ENCODE results near the gene MAP3K12. TPM values are rescaled to one million over a fixed set of nuclear protein-coding genes. Genes with fewer than 3 reads are reported as not detected.

Gene MAP3K12
- polyA plus RNA-seq, 1 donor (not counting 4 experiments of a cell fraction or from before 2014, with no cell fraction given): 13.4 TPM

GRCh38 chr12:53514628-53515290, 15.5 kb upstream of the MAP3K12 start:
- no peaks in the 10 kb centered on the region for H3K4me1 ChIP-seq (ENCODE audit: control insufficient read depth, extremely low read depth, insufficient read depth, low read length)
- dilution Hi-C loops (cut with MboI; ENCODE audit: extremely low pct_ligation_motif_present, low sequenced_read_pairs): no loop called here
- no peak overlapping the region for H3K9ac ChIP-seq (ENCODE audit: control insufficient read depth, extremely low read depth, insufficient read depth, low read length)
- H3K9me1 ChIP-seq (ENCODE audit: control insufficient read depth, extremely low read depth, insufficient read depth, low read length): no peaks in the 10 kb centered on the region
- TF ChIP-seq CTCF (optimal IDR thresholded peaks at IDR 0.05 in 1 of 3, IDR thresholded peaks at IDR 0.05 in 1 of 3, conservative IDR thresholded peaks at IDR 0.05 in 1 of 3; ENCODE audit: extremely low read depth in 1 of 3, insufficient read depth in 2 of 3, low read length in 3 of 3): no peak
- TF ChIP-seq EZH2 (IDR thresholded peaks at IDR 0.05; ENCODE audit: low read length): no peak
- H3K27ac ChIP-seq (ENCODE audit: control insufficient read depth, insufficient read depth, low read length): no peak overlapping the region
- H3K4me2 ChIP-seq (ENCODE audit: control insufficient read depth, extremely low read depth, insufficient read depth, low read depth, low read length): no peak overlapping the region
- no peak for DNase-seq (ENCODE audit: low read depth, low spot score)
- H3K36me3 ChIP-seq (ENCODE audit: control insufficient read depth in 2 of 2, extremely low read depth in 1 of 2, insufficient read depth in 2 of 2, low read length in 2 of 2): peaks cover 27% of the 10 kb centered on the region in 2 experiments
- H3K27me3 ChIP-seq (ENCODE audit: control insufficient read depth, extremely low read depth, insufficient read depth, low read length): no peaks in the 10 kb centered on the region
- H3K9me3 ChIP-seq (ENCODE audit: control insufficient read depth, low read depth, low read length): no peaks in the 10 kb centered on the region
- H3K79me2 ChIP-seq (ENCODE audit: control insufficient read depth, insufficient read depth, low read length): no peaks in the 10 kb centered on the region
- FAIRE-seq: no peak
- no peak overlapping the region for H3K4me3 ChIP-seq (ENCODE audit: control insufficient read depth in 2 of 3, extremely low read depth in 1 of 3, insufficient read depth in 2 of 3, low read depth in 1 of 3, low read length in 3 of 3)
- H4K20me1 ChIP-seq (ENCODE audit: control insufficient read depth, extremely low read depth, insufficient read depth, low read length): no peaks in the 10 kb centered on the region
- H2AFZ ChIP-seq (ENCODE audit: control insufficient read depth, low read length): no peak overlapping the region

DNA sequence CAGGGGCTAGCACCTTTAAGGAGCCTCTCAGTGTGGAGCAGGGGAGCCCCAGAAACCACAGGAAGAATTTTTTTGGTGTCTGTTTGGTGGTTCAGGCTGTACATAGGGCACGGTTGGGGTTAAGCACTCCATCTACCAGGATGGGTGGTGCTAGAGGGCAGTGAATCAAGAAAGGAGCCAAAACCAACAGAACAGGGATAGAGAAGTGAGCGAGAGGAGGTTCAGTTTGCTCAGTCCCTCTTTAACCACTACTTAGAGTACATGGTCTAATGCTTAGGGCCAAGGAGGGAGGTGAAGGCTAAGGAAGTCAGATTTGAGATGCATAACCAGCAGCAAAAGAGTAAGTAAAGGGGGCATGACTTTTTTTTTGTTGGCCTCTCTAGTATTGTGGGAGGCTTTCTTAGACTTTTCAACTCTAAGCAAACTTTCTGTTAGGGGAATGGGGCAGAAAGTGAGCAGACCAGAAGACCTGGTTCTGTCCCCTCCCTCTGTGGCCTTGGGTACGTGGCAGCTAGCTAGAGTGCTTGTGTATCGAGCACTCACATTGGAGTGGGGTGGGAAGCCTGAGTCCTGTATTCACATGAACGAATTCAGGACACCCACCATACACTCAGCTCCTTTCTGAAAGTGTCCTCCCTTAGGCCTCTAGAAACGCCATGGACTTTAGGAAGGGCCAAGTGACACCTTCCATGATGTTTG, 14.6 kb upstream of the MAP3K12 start:
- H4K20me1 ChIP-seq (ENCODE audit: control insufficient read depth, extremely low read depth, insufficient read depth, low read length): no peaks in the 10 kb centered on the region
- no peak overlapping the region for H3K27ac ChIP-seq (ENCODE audit: control insufficient read depth, insufficient read depth, low read length)
- H2AFZ ChIP-seq (ENCODE audit: control insufficient read depth, low read length): no peak overlapping the region
- H3K9ac ChIP-seq (ENCODE audit: control insufficient read depth, extremely low read depth, insufficient read depth, low read length): no peak overlapping the region
- TF ChIP-seq EZH2 (IDR thresholded peaks at IDR 0.05; ENCODE audit: low read length) (no peak), CTCF (optimal IDR thresholded peaks at IDR 0.05 in 1 of 3, IDR thresholded peaks at IDR 0.05 in 1 of 3, conservative IDR thresholded peaks at IDR 0.05 in 1 of 3; ENCODE audit: extremely low read depth in 1 of 3, insufficient read depth in 2 of 3, low read length in 3 of 3) (no peak)
- dilution Hi-C loops (cut with MboI; ENCODE audit: extremely low pct_ligation_motif_present, low sequenced_read_pairs): no loop called here
- FAIRE-seq (no peak), DNase-seq (ENCODE audit: low read depth, low spot score) (no peak)
- H3K4me3 ChIP-seq (ENCODE audit: control insufficient read depth in 2 of 3, extremely low read depth in 1 of 3, insufficient read depth in 2 of 3, low read depth in 1 of 3, low read length in 3 of 3): no peak overlapping the region
- H3K4me1 ChIP-seq (ENCODE audit: control insufficient read depth, extremely low read depth, insufficient read depth, low read length): no peaks in the 10 kb centered on the region
- H3K27me3 ChIP-seq (ENCODE audit: control insufficient read depth, extremely low read depth, insufficient read depth, low read length): no peaks in the 10 kb centered on the region
- H3K9me3 ChIP-seq (ENCODE audit: control insufficient read depth, low read depth, low read length): no peaks in the 10 kb centered on the region
- H3K9me1 ChIP-seq (ENCODE audit: control insufficient read depth, extremely low read depth, insufficient read depth, low read length): no peaks in the 10 kb centered on the region
- peaks cover 27 to 28% of the 10 kb centered on the region in 2 experiments for H3K36me3 ChIP-seq (ENCODE audit: control insufficient read depth in 2 of 2, extremely low read depth in 1 of 2, insufficient read depth in 2 of 2, low read length in 2 of 2)
- H3K4me2 ChIP-seq (ENCODE audit: control insufficient read depth, extremely low read depth, insufficient read depth, low read depth, low read length): no peak overlapping the region
- H3K79me2 ChIP-seq (ENCODE audit: control insufficient read depth, insufficient read depth, low read length): no peaks in the 10 kb centered on the region
